HG03025 (cell line): Measurements from ENCODE around the gene EML6.

Experiments
- ATAC-seq: cut with Tn5 transposase; IDR thresholded peaks from one replicate; pipeline ENCODE4 v1.9.1; 2021; ENCODE audit warnings: mild to moderate bottlenecking, moderate library complexity; ENCODE audit not compliant: unreplicated experiment, low FRiP score

The EML6 gene

GRCh38 chr2:55012672-55013484 lies 289.4 kb downstream of the EML6 start:
- ATAC-seq, result no peak

GRCh38 chr2:55013936-55014335 lies 290.5 kb downstream of the EML6 start:
- no peak for ATAC-seq

GRCh38 chr2:55014962-55015939 lies 291.8 kb downstream of the EML6 start:
- no peak for ATAC-seq

GRCh38 chr2:55017428-55017827 lies 294.0 kb downstream of the EML6 start:
- no peak for ATAC-seq

- no peak for ATAC-seq
Measured at GRCh38 chr2:55017880-55018279, 294.4 kb downstream of the EML6 start.

- no peak for ATAC-seq
Measured at GRCh38 chr2:55018619-55019018, 295.2 kb downstream of the EML6 start.

GRCh38 chr2:55019526-55020258 lies 296.2 kb downstream of the EML6 start:
- ATAC-seq, result no peak
